Stimulated activated CD4-positive, alpha-beta T cell treated with anti-CD3 and anti-CD28 coated beads, Interleukin-4, amount 100 ng/mL, for 48 hours (primary cell): Measurements from ENCODE around the gene STPG1.

Experiments used
- DNase-seq, 2 donors: peaks; one replicate each; pipeline ENCODE4 v3.0.0-alpha.2; 2020; ENCODE audit warnings: low read depth in 2 of 2

STPG1 gene

DNA sequence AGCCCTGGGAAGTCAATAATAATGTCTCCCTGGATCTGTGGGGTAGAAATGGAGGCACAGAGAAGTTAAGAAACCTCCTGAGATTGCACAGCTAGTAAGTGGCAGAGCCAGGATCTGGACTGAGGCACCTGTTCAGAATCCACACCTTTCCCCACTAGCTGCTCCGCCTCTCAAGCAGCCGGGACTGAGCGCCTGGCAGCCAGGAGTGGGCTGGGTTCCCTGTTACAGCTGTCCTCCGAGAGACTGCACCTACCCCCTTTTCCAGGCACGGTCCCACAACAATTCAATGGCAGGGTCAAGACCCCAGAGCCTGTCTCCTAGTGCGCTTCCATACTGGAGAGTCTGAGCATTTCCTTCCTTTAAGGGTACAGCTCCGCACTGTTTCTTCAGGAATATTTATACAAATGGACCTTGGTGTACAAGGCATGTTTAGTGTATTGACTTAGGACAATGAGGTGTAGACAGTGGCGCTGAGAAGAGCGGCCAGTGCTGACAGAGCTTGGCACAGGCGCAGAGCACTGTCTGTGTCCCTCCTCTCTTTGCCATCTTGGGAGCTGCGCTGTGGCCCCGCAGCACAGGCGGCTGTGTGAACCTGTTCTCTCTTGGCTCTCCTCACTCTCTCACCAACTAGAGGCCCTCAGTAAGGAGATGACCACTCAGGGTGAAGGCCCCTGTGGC is 70.0 kb downstream of the STPG1 start:
- no peak for DNase-seq

DNA sequence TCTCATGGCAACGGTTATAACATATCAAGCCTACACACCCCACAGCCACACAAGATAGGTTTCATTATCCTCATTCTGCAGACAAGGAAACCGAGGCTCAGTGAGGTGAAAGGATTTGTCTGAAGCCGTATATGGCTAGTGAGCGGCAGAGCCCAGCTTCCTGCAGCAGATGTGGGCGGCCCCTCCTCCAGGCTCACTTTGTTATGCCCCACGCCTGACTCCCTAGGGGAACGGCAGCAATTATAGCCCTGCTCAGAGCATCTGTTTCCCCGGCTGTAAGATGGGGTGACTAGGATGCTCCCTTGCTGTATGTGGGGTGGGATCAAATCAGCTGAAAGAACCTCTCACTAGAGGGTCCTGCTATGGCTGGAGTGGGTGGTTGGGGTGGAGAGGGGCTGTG is 72.3 kb downstream of the STPG1 start:
- DNase-seq: no peak

DNA sequence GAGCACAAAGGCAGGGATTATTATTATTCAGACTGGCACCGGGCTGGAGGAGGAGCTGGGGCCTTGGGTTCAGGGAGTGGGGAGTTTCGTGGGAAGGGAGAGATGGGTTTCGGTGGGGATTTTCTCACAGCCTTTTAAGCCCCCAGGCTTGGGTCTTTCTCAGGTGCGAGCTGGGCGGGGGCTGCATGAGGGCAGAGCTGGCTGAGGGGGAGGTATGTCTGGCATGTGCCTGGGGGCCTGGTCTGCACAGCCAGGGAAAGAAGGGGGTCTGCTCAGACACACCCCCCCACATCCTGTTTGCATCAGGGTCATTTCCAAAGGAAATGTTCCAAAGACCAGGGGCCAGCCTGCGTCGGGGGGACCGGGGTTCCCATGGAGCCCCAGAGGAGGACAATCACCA is 72.8 kb downstream of the STPG1 start:
- no peak for DNase-seq

DNA sequence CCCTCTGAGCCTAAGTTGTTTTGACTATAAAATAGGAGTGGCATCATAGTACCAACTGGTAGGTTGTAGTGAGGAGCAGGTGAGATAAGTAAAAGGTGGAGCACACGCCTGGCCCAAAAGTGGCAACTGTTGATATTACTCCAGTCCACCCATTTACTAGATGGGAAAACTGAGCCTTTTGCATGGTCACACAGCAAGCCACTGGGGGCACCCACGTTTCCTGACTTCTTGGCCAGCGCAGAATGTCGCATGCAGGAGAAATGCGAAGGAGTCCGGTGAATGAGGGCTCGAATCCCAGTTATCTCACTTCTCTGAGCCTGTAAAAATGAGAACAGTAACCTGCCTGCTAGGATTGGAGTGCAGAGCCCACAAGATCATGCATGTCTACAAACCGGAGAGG is 73.6 kb downstream of the STPG1 start:
- DNase-seq: no peak

DNA sequence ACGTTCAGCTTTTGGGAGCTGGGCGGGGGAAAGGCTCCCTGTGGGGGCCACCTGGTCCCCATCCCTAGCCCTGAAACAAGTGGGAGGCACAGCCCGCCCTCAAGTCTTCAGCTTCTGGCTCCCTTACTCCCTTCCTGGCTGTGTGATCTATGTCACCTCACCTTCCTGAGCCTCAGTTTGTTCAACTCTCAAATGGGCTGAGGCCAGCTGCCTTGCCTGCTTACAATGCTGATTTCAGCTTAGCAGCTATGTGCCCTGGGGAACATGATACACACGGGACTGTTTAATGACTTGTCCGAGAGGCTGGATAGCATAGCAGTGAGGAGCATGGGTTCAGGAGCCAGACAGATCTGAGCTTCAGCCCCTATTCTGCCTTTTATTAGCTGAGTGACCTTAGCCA is 75.1 kb downstream of the STPG1 start:
- DNase-seq: no peak

DNA sequence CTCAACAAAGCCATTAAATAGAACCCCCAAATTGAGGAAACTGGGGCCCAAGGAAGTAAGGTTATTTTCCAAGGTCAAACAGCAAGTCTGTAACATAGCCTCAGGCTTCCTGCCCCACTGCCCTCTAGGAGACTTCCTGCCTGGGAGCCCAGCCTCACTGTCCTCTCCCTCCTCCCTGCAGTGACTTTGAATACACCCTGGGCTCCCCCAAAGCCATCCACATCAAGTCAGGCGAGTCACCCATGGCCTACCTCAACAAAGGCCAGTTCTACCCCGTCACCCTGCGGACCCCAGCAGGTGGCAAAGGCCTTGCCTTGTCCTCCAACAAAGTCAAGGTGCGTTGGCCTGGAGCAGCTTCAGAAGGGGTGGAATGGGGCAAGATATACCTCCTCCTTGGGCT is 76.1 kb downstream of the STPG1 start:
- DNase-seq: no peak

DNA sequence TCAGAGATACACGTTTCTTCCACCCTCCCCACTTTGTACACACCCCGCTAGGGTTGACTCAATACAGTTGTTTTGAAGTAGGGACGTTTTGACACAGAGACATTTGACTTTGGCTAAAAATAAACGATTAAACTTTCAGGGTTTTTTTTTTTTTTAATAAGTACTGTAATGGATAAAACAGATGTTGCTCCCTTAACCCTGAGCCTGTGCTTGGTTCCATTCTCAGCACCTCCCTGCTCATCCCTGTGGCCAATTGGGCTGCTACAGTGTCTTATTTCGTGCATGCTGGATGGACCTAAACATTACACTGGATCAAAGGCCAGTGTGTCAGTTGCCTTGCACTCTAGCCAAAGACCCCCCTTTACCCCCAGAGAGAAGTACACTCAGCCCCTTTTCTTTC is 77.5 kb downstream of the STPG1 start:
- DNase-seq: no peak

DNA sequence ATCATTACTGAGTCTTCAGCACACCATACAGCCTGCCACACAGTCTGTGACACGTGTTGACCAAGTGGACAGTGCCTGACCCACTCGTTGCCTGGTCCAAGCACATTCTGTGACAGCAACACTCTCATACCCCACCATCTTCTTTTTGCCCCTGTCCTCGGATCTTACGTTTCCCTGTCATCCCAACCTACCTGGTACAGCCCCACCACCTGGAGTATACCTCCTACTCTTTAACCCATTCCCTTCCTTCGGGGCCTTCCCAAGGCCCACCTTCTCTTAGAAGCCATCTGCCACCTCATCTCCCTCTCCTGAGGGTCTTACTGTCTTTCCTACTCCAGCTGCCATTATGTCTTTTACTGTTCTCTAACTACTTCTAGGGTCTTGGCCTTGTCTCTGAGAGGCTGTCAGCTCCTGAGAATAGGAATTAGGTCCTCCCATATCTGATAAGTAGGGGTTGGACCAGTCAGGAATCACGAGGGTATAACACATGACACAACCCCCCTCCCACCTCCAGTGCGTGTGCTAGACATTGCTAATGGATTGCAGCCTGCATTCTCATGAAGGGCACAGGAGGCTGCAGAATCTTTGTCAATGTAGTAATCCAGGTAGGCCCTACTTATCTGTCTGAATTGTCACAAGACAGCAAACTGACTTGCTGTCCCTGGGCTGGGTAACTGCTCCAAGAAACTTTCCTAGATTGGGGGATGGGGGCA is 81.5 kb downstream of the STPG1 start:
- DNase-seq: no peak

DNA sequence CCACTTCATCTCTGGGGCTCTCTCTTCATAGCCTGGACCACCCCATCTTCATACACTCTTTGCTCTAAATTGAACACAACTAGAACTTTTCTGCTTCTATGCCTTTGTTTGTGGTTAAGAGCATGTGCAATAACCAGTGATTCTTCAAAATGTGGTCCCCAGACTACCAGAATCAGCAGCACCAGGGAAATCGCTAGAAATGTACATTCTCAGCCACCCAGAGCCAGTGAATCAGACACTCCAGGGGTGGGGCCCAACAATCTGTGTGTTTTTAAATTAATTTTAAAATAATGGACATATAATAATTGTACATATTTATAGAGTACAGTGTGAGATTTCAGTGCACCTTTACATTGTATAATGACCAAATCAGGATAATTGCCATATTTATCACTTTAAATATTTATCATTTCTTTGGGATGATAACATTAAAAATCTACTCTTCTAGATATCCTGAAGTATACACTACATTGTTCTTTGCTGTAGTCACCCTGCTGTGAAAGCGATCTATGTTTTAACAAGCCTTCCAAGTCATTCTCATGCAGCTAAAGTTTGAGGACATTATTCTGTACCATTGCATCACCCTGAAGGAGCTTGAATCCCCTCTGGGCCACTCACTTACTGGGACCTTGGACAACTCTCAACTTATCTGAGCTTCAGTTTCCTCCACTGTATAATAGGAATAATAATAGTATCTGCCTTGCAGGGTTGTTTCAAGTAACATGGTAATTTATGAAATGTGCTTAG is 83.6 kb downstream of the STPG1 start:
- no peak for DNase-seq

DNA sequence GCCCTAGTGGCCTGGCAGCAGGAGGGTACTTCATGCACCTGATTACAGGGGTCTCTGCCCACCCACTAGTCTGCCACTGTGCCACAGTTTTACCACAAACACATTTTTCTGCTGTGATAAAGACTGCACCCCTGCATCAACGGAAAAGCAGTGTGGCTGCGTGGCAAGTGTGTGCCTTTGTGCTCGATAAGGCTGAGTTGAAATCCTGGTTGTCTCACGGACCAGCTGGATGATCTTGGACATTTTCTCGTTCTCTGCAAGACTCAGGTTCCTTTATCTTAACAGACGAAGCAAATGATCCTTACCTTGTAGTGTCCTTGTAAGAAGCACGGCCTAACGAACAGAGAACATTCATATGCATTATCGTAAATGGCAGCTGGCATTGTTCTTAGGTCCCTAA is 84.3 kb downstream of the STPG1 start:
- no peak for DNase-seq

DNA sequence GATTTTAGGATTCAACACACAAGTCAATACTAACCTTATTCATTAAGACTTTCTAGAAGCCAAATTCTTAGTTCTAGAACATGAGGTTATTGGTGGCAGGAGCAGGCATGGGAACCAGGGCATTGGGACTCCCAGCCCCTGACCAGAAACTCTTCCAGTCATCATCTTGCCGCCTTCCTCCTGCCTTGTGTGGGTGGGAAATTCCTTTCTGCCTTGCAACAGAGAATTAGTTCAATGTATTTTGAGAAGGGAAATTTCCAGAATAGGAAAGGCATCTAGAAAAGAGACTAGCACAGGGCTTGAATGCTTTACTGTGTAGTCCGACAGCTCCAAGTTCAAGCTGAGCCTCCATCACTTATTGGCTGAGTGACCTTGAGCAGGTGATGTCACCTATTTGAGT is 85.7 kb downstream of the STPG1 start:
- no peak for DNase-seq

DNA sequence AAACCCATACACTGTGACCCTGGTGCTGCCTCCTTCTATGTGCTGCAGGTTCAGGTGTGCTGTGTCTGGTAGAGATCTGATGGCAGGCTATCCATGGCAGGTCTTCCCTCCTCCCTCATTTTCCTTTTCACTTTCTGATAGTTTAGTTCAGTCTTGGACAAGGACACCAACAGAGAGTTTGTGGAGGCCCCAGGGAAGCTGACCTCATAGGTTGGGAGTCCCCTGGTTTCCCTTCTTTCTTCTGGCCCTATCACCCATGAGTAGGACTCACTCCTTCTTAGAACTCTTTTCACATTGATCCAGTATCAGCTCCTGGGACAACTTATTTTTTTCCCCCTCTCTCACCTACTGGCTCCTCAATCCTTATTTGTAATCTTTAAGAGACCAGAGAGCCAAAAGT is 86.1 kb downstream of the STPG1 start:
- no peak for DNase-seq

DNA sequence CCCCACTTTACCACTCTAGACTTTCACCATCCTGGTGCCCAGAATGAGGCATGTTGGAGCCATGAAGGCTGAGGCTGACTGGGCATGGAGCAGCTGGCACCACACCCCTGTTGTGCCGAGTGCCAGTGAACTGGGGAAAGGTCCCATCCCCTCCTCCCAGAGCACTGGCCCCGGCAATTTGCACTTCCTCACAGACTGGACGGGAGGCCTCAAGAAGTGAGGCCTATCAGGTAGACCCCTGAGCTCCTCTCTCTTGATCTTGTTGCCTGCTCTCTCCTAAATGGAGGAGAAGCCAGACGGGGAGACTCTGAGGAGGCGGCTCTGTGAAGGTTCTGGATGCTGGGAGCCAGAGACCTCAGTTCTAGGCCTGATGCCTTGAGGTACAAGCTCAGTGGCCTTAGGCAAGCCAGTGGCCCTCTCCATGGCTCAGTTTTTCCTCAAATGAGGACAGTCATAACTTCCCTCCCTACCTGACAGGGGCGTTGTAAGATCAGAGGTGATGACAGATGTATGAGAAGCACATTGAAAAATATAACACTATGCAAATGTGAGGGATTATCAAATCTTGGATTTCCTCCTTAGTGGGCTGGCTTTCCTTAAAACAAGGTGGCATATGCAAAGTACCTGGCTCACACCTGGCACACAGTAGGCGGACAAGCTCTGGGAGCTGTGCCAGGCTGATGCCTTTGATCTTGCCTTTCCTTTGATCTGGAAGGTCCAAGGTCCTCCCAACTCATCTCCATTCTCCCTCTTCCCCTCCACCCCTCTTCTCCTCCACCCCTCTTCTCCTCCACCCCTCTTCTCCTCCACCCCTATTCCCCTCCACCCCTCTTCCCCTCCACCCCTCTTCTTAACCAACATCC is 87.8 kb downstream of the STPG1 start:
- DNase-seq: no peak

DNA sequence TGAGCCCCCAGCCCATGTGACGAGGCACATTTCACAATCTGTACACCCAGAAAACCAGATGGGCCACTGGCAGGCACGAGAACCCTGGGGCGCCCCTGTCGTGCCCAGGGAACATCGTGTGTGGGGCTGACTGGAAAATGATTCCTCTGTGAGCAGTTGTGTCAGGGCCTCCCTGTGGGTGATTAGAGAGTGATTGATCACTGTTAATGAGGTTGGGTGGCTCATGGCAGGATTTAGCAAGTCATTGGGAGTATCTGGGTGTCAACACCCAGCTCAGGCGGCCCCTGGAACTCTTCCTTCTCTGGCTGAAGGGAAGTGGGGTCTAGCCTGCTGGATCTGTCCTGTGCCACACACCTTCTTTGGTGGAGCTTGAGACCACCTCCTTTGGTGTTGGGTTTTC is 88.7 kb downstream of the STPG1 start:
- no peak for DNase-seq

DNA sequence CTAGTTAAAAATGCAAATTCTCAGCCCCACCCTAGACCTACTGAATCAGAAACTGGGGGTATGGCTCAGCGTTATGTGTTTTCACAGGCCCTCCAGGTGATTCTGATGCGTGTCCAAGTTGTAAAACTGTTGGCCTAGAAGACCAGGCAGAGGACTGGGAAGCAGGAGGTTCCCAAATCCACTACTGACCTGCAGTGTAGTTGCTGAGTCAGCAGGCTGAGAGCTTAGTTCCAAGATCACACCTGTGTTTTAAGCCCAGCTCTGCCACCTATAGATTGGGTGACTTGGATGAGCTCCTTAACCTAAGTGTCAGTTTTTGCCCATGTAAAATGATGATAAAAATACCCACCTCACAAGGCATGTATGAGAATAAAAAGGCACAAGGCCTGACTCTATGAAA is 90.3 kb downstream of the STPG1 start:
- DNase-seq: no peak

DNA sequence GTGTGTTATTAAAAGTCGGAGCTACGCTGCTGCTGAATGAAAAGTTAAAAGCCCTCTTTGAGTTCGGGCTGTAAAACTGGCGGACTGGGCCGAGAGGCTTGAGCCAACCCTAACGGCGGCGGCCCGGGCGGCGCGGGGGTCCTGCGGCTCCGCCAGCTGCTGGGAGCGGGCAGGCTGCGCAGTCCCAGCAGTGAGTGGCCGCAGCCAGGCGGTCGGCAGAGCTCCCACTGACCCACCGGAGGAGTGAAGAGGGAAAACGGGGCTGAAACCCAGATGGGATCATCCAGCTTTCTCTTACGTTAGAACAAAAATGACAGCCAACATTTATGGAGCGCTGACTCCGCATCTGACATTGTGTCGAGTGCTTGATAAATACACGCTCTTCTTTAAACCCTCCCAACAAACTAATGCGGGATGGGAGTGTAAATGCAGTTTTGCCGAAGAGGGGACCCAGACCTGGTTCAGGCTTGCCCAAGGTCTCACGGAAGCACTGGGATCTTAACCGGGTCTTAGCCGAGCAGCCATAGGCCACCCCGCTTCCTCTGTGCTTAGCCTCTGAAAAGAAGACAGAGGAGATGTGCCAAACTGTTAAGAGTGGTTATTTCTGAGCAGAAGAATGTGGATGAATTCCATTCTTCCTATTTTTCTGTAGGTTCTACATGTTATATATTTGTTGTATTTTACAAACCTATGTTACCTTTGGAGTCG is 91.0 kb downstream of the STPG1 start:
- no peak for DNase-seq

DNA sequence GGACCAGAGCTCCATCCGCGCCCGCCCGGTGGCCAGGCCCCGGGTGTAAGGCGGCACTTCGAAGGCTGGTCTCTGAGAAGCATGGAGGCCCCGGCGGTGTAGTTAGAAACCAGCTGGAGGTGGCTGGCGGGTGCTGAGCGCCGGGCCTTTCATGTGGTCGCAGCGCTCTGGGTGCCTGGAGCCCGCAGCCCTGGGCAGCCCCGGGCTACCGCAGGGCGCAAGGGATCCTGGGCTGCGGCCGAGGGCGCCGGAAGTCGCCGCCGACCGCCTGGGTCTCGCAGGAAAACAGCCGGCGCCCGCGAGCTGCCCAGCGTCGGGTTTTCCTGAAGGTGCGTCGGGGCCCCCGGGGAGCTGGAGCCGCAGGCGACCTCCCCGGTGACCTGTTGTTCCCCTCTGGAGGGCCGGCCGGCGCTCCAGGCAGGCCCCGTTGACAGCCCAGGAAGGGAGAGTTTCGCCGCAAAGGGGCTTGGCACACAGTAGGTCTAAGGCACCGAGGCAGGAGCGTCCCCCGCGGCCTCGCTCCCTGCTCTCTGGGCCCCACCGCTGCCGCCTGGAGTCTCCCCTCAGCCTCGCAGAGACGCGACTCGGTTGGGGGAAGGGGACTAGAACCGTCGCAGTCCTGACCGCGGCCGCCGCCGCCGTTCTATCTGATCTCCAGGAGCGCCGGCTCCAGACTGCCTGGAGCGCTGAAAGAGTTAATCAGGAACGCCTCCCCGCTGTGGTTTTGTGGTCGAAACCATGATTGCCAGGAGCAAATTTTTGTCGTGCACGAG is 91.7 kb downstream of the STPG1 start:
- DNase-seq: peak; percentile 68 to 74

DNA sequence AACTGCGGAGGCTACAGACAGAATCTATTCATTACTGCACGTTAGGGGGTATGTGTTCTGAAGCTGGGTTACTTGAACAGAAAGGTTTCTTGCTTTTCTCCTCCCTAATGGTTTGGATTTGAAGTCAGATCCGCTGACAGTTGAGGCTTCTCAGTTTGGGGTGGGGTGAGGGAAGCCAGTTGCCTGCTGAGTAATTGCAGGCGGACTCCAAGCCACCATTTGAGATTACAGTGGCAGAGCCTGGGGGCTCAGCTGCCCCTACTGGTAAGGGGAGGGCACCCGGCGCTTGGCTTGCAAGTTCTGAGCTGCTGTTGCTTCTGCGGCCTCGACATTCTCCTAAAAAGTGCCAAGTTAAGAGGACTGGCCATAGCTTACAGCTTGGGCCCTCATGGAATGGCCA is 92.5 kb downstream of the STPG1 start:
- no peak for DNase-seq

DNA sequence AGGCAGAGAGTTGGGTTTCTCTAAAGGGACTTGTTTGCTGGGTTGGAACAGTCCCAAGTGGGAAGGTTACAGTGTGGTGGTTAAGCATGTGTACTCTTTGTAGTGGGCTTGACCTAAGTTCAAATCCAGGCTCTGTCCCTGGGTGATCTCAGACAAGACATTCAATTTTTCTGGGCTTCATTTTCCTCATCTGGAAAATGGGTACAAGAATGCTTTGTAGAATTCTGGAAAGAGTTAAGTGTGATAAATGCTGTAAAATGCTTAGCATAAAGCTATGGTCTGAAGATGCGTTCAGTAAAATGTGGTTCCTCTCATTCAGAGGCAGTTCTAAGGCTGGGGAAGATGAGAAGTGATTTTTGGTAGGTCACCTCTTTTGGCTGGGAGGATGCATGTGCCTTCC is 93.6 kb downstream of the STPG1 start:
- no peak for DNase-seq

DNA sequence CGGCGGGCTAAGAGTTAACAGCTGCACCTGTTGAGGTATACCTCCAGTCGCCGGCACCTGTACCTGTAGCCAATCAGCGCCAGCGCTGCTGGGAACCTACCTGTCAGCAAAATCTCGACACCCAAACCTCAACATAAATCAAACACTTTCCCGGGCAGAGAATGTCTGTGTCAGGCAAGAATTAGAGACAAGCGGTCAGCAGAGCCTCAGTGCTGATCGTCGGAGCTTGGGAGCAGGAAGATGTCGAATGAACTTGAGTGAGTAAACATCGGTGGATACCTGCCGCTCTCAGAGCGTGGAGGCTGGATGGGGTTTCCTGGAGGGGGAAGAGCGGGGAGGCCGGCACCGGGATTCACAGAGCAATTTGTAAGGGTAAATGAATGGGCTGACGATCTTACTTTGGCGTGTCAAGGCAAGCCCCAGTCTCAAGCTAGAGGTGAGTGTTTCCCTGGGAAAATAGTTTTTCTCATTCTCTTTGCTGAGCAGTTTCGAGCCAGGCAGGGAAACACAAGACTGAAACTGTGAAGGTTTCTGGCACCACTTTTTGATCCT is 94.2 kb downstream of the STPG1 start, which contains the start of gene GRHL3:
TSS of gene GRHL3 (plus strand) at position 46 of the 552 bp plus-strand sequence. CDS start at position 241, 195 bp downstream.
- DNase-seq: no peak
